ENCODE results near the gene RASGRP4. TPM values are rescaled to one million over a fixed set of nuclear protein-coding genes. Genes with fewer than 3 reads are reported as not detected.
"Not testable (repeated sequence)": the region's sequence is repeated elsewhere in the genome, so short reads cannot be mapped to it uniquely, and the experiment has no call there.

Gene RASGRP4, protein sequence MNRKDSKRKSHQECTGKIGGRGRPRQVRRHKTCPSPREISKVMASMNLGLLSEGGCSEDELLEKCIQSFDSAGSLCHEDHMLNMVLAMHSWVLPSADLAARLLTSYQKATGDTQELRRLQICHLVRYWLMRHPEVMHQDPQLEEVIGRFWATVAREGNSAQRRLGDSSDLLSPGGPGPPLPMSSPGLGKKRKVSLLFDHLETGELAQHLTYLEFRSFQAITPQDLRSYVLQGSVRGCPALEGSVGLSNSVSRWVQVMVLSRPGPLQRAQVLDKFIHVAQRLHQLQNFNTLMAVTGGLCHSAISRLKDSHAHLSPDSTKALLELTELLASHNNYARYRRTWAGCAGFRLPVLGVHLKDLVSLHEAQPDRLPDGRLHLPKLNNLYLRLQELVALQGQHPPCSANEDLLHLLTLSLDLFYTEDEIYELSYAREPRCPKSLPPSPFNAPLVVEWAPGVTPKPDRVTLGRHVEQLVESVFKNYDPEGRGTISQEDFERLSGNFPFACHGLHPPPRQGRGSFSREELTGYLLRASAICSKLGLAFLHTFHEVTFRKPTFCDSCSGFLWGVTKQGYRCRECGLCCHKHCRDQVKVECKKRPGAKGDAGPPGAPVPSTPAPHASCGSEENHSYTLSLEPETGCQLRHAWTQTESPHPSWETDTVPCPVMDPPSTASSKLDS
- polyA plus RNA-seq (2013, experiment 1 of 2): 1.3 TPM
- polyA plus RNA-seq (2013, experiment 2 of 2): 1.4 TPM

DNA sequence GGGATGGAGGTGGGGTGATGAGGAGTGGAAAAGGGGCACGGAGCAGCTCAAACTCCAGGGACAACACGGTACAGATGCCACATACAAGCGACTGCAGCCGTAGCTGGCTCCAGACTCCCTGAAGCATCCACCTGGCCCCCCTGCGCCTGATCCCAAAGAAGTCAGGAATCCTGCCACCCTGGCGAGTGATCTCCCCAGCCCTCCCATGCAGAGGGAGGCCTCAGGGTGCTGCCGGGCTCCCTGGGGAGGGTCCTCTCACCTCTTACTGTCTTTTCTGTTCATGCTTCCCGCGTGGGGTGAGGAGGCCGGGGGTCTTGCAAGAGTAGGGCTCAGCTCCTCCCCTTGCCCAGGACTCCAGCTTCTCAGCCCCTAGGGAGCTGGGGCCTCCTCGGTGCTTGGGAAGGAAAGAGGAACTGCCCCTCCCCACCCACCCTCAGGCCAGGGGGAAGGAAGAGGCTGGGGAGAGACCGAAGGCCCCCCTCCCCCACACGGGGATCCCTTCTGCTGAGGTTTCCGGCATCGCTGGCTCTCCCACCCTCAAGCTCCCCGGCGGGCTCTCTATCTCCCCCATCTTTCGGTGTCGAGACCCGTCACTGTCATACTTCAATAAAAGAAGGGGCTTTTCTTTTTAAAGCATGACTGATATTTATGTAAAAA is at the start of gene RASGRP4:
Gene RASGRP4, minus strand, starts transcription at position 410 of the 657 bp plus-strand sequence. Its CDS starts 128 bp downstream, at position 282.
- H3K36me3 ChIP-seq (ENCODE audit: insufficient read depth, low read length): no peaks in the 10 kb centered on the region
- H3K9ac ChIP-seq (ENCODE audit: low read depth, low read length): peak within 1 kb of the TSS; percentile 41; the same call in 1 of the 2 replicates
- 45% methylated on average over 17 of the region's 20 CpGs for whole genome bisulfite sequencing
- H3K4me3 ChIP-seq (ENCODE audit: low read length): no peak within 1 kb of the TSS
- no peak within 1 kb of the TSS for H3K27ac ChIP-seq (ENCODE audit: low read depth, low read length)
- no peaks in the 10 kb centered on the region for H3K27me3 ChIP-seq (ENCODE audit: insufficient read depth, low read length)
- H3K9me3 ChIP-seq (ENCODE audit: insufficient read depth, low read depth, low read length): no peaks in the 10 kb centered on the region
- H3K4me1 ChIP-seq (ENCODE audit: insufficient read depth, low read length): peaks cover 14% of the 10 kb centered on the region

DNA sequence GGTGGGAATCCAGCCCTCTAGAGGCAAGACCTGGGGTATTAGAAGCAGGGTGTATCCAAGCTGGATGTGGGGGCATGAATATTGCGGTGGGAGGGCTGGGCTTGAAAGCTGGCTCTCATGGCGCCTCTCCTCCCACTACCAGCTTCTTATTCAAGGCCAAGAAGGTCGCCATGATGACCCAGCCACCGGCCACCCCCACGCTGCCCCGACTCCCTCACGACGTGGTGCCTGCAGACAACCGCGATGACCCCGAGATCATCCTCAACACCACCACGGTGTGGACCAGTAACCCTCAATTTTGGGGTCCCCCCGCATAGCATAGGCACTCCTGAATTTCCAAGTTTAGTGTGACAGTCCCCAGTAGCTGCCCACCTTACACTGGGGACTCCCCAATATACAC is 49.2 kb upstream of the RASGRP4 start:
- H3K4me3 ChIP-seq (ENCODE audit: low read length): no peak overlapping the region

DNA sequence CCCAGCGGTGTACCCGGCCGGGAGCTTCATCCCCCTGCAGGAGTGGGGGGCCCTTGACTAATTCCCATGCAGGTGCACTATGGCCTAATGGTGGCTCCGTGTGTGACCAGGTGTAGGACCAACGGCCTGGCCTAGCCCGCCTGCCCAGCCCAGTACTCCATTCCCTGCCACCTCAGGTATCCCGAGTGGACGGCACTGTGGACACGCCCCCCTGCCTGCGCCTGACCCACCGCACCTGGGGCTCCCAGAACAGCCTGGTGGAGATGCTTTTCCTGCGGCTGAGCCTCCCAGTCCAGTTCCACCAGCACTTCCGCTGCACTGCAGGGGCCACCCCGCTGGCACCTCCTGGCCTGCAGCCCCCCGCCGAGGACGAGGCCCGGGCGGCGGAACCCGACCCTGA is 47.2 kb upstream of the RASGRP4 start:
- Histone ChIP-seq H3K27me3 (ENCODE audit: insufficient read depth, low read length) (no peaks in the 10 kb centered on the region), H3K4me3 (ENCODE audit: low read length) (no peak overlapping the region), H3K4me1 (ENCODE audit: insufficient read depth, low read length) (0 out of 2 replicates have a peak, but pooled peaks cover 3% of the 10 kb centered on the region), H3K27ac (ENCODE audit: low read depth, low read length) (no peak overlapping the region), H3K36me3 (ENCODE audit: insufficient read depth, low read length) (peaks cover 36% of the 10 kb centered on the region), H3K9ac (ENCODE audit: low read depth, low read length) (no peak overlapping the region), H3K9me3 (ENCODE audit: insufficient read depth, low read depth, low read length) (no peaks in the 10 kb centered on the region)
- WGBS: 94% methylated on average over 21 of the region's 21 CpGs

More for the DNA sequence above, 49.2 kb upstream of the RASGRP4 start:
- Histone ChIP-seq H3K9me3 (ENCODE audit: insufficient read depth, low read depth, low read length) (no peaks in the 10 kb centered on the region), H3K4me1 (ENCODE audit: insufficient read depth, low read length) (0 out of 2 replicates have a peak, but pooled peaks cover 3% of the 10 kb centered on the region), H3K27me3 (ENCODE audit: insufficient read depth, low read length) (no peaks in the 10 kb centered on the region), H3K9ac (ENCODE audit: low read depth, low read length) (no peak overlapping the region), H3K36me3 (ENCODE audit: insufficient read depth, low read length) (peaks cover 19% of the 10 kb centered on the region), H3K27ac (ENCODE audit: low read depth, low read length) (no peak overlapping the region)
- WGBS: 97% methylated on average over 13 of the region's 13 CpGs

DNA sequence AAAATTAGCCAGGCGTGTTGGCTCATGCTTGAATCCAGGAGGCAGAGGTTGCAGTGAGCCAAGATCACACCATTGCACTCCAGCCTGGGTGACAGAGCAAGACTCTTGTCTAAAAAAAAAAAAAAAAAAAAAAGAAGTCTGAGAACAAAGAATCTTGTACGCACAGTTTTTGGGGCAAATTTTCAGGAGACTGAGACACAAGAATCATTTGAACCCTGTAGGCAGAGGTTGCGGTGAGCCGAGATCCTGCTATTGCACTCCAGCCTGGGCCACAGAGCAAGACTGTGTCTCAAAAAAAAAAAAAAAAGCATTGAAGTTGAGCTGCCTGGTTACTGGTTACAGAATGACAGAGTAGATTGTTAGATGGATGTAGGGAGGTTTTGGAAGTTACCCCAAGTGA is 46.7 kb upstream of the RASGRP4 start:
- peaks cover 41% of the 10 kb centered on the region for H3K36me3 ChIP-seq (ENCODE audit: insufficient read depth, low read length)
- H3K4me3 ChIP-seq (ENCODE audit: low read length); H3K27me3 ChIP-seq (ENCODE audit: insufficient read depth, low read length); H3K4me1 ChIP-seq (ENCODE audit: insufficient read depth, low read length); H3K27ac ChIP-seq (ENCODE audit: low read depth, low read length); H3K9ac ChIP-seq (ENCODE audit: low read depth, low read length); H3K9me3 ChIP-seq (ENCODE audit: insufficient read depth, low read depth, low read length): not testable (repeated sequence)
- 95% methylated on average over 4 of the region's 4 CpGs for WGBS

DNA sequence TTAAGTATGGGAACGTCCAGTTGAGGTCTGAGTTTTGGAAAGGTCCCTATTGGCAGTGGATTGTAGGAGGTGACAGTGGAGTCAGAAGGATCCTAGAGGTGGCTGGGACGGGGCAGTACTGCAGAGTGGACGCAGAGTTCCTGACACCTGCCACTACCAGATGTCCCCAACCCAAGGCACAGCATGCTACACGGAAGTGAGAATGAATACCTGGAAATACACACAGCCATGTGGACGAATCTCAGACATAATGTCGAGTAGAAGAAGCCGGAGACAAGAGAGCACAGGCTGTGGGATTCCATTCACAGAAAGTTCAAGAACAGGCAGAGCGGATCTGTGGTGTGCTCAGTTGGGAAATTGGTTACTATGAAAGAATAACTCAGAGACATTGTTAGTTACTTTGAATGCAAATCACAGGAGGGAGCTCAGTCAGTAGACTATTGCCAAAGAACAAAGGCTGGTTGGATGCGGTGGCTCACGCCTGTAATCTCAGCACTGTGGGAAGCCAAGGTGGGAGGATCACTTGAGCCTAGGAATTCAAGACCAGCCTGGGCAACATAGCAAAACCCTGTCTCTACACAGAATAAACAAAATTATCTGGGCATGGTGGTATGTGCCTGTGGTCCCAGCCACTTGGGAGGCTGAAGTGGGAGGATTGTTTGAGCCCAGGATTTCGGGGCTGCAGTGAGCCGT is 44.9 kb upstream of the RASGRP4 start:
- WGBS: 75% methylated on average over 12 of the region's 12 CpGs

DNA sequence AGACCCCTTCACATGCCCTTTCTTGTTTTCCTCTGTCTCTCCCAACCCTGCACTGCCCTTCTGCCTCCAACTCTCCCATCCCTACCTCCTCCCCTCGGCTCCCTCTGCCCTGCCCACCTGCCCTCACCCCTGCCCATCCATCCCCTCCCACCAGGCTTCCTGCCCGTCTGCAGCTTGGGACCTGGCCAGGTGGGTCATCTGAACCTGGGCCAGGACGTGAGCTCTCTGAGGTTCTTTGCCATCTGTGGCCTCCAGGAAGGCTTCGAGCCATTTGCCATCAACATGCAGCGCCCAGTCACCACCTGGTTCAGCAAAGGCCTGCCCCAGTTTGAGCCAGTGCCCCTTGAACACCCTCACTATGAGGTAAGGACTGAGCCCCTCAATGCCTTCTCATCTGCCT is 43.1 kb upstream of the RASGRP4 start:
- H3K9me3 ChIP-seq (ENCODE audit: insufficient read depth, low read depth, low read length): no peaks in the 10 kb centered on the region
- H3K4me1 ChIP-seq (ENCODE audit: insufficient read depth, low read length): 0 out of 2 replicates have a peak, but pooled peaks cover 3% of the 10 kb centered on the region
- H3K27me3 ChIP-seq (ENCODE audit: insufficient read depth, low read length): no peaks in the 10 kb centered on the region
- no peak overlapping the region for H3K9ac ChIP-seq (ENCODE audit: low read depth, low read length)
- WGBS: 92% methylated on average over 5 of the region's 5 CpGs
- H3K36me3 ChIP-seq (ENCODE audit: insufficient read depth, low read length): peaks cover 45% of the 10 kb centered on the region
- H3K27ac ChIP-seq (ENCODE audit: low read depth, low read length): no peak overlapping the region
- no peak overlapping the region for H3K4me3 ChIP-seq (ENCODE audit: low read length)

More for the DNA sequence above, 44.9 kb upstream of the RASGRP4 start:
- Histone ChIP-seq H3K4me3 (ENCODE audit: low read length) (no peak overlapping the region), H3K4me1 (ENCODE audit: insufficient read depth, low read length) (0 out of 2 replicates have a peak, but pooled peaks cover 3% of the 10 kb centered on the region), H3K9ac (ENCODE audit: low read depth, low read length) (no peak overlapping the region), H3K27me3 (ENCODE audit: insufficient read depth, low read length) (no peaks in the 10 kb centered on the region), H3K9me3 (ENCODE audit: insufficient read depth, low read depth, low read length) (no peaks in the 10 kb centered on the region), H3K27ac (ENCODE audit: low read depth, low read length) (no peak overlapping the region), H3K36me3 (ENCODE audit: insufficient read depth, low read length) (peaks cover 53% of the 10 kb centered on the region)

DNA sequence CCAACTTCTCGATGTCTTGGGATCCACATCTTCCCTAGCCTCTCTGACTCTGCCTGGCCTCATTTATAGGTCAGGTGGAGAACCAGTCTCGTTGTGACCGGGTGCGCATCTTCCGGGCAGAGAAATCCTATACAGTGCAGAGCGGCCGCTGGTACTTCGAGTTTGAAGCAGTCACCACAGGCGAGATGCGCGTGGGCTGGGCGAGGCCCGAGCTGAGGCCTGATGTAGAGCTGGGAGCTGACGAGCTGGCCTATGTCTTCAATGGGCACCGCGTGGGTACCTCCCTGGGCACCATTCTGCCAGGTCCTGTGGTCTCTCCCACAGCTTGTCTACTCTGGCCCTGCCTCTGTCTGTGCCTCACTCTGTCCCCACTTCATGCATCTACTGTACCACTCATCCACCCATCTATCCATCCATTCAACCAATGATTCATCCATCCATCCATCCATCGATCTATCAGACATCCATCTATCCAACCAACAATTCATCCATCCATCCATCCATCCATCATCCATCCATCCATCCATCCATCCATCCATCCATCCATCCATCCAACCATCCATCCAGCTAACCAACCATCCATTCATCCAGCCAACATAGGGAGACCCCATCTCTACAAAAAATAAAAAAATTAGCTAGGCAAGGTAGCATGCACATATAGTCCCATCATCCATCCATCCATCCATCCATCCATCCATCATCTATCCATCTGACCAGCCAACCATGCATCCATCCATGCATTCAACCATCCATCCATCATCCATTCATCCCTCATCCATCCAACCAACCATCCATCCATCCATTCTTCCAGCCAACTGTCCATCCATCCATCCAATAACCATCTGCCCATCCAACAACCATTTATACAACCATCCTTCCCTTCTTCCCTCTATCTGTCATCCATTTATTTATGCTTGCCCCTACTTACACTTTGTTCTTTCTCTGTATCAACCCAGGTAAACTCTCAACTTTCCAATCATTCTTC is 41.8 kb upstream of the RASGRP4 start:
- no peaks in the 10 kb centered on the region for H3K27me3 ChIP-seq (ENCODE audit: insufficient read depth, low read length)
- H3K27ac ChIP-seq (ENCODE audit: low read depth, low read length): no peak overlapping the region
- H3K9me3 ChIP-seq (ENCODE audit: insufficient read depth, low read depth, low read length): no peaks in the 10 kb centered on the region
- H3K36me3 ChIP-seq (ENCODE audit: insufficient read depth, low read length): peaks cover 40% of the 10 kb centered on the region
- no peak overlapping the region for H3K4me3 ChIP-seq (ENCODE audit: low read length)
- H3K9ac ChIP-seq (ENCODE audit: low read depth, low read length): no peak overlapping the region
- H3K4me1 ChIP-seq (ENCODE audit: insufficient read depth, low read length): 0 out of 2 replicates have a peak, but pooled peaks cover 3% of the 10 kb centered on the region
- 95% methylated on average over 17 of the region's 17 CpGs for WGBS

DNA sequence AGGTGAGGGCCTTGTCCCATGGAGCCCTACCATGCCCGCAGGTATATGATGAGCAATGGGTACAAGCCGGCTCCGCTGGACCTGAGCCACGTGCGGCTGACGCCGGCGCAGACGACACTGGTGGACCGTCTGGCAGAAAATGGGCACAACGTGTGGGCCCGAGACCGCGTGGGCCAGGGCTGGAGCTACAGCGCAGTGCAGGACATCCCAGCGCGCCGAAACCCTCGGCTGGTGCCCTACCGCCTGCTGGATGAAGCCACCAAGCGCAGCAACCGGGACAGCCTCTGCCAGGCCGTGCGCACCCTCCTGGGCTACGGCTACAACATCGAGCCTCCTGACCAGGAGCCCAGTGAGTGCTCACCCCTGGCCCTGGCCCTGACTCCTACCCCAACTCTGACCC is 40.0 kb upstream of the RASGRP4 start:
- Histone ChIP-seq H3K9ac (ENCODE audit: low read depth, low read length) (no peak overlapping the region), H3K27ac (ENCODE audit: low read depth, low read length) (no peak overlapping the region), H3K4me3 (ENCODE audit: low read length) (no peak overlapping the region), H3K27me3 (ENCODE audit: insufficient read depth, low read length) (no peaks in the 10 kb centered on the region), H3K9me3 (ENCODE audit: insufficient read depth, low read depth, low read length) (no peaks in the 10 kb centered on the region), H3K36me3 (ENCODE audit: insufficient read depth, low read length) (peaks cover 46% of the 10 kb centered on the region), H3K4me1 (ENCODE audit: insufficient read depth, low read length) (0 out of 2 replicates have a peak, but pooled peaks cover 3% of the 10 kb centered on the region)
- 94% methylated on average over 26 of the region's 26 CpGs for WGBS

DNA sequence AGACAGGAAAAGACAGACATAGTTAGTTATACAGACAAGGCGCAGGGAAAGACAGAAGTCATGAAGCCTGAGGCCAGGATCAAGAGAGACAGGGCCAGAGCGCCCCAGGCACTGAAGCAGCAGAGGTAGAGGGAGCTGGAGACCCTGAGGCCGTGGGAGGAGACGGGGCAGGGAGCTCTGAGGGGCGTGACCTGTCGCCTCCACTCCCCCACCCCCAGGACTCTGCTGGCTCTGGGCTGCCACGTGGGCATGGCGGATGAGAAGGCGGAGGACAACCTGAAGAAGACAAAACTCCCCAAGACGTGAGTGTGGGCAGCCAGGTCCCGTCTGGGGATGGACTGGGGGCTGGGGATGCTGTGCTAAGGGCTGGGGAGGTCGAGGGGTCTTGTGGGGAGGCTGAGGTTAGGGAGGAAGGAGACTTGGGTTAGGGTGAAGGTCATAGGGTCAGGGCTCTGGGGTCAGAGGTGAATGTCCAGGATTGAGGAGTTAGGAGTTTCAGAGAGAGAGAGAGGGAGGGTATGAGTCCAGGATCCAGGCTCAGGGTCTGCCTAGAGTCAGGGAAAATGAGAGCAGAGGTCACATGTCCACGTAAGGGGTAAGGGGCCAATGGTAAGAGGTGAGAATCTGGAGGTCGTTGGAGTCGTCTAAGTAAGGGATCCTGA is 38.5 kb upstream of the RASGRP4 start:
- H3K9ac ChIP-seq (ENCODE audit: low read depth, low read length): no peak overlapping the region
- 80% methylated on average over 15 of the region's 15 CpGs for WGBS
- H3K4me3 ChIP-seq (ENCODE audit: low read length): no peak overlapping the region
- no peaks in the 10 kb centered on the region for H3K4me1 ChIP-seq (ENCODE audit: insufficient read depth, low read length)
- H3K27ac ChIP-seq (ENCODE audit: low read depth, low read length): no peak overlapping the region
- H3K36me3 ChIP-seq (ENCODE audit: insufficient read depth, low read length): peaks cover 50% of the 10 kb centered on the region
- no peaks in the 10 kb centered on the region for H3K27me3 ChIP-seq (ENCODE audit: insufficient read depth, low read length)
- H3K9me3 ChIP-seq (ENCODE audit: insufficient read depth, low read depth, low read length): no peaks in the 10 kb centered on the region

Data from HUES64 (cell line).